Vagina (tissue), 2 donors: Measurements from ENCODE around the gene RFX7. TPM values are rescaled to one million over a fixed set of nuclear protein-coding genes. Genes with fewer than 3 reads are reported as not detected.

Experiments
- DNase-seq, 2 donors: peaks; one replicate each; pipeline ENCODE4 v3.0.0-alpha.2; 2017; ENCODE audit errors: extremely low spot score in 2 of 2
- H3K27ac ChIP-seq: fragments of 200-600 bp; sonication (generic); one replicate; pipeline ENCODE4 v1.5.1; 2019
- H3K27me3 ChIP-seq: fragments of 200-600 bp; sonication (generic); one replicate; pipeline ENCODE4 v1.5.1; 2019
- H3K36me3 ChIP-seq, 2 donors: fragments of 200-600 bp; sonication (generic); one replicate each; pipeline ENCODE4 v1.5.1; 2017 to 2019
- H3K4me1 ChIP-seq: fragments of 200-600 bp; sonication (generic); one replicate; pipeline ENCODE4 v1.5.1; 2019
- H3K4me3 ChIP-seq, 2 donors: fragments of 200-600 bp; sonication (generic); 1 replicate in 1 of 2; 2 replicates in 1 of 2; pipeline ENCODE4 v1.5.1; 2016 to 2019
- H3K9me3 ChIP-seq: fragments of 200-600 bp; sonication (generic); one replicate; pipeline ENCODE4 v1.5.1; 2019
- POLR2A ChIP-seq, 2 donors: fragments of 450-650 bp; IDR thresholded peaks; one replicate each; pipeline ENCODE4 v1.6.1; 2017; ENCODE audit warnings: antibody characterized with exemption in 2 of 2, mild to moderate bottlenecking in 2 of 2, moderate library complexity in 2 of 2
- POLR2AphosphoS5 ChIP-seq, 2 donors: sonication (generic); formaldehyde crosslinking; IDR thresholded peaks; one replicate each; pipeline ENCODE4 v1.9.0; 2017; ENCODE audit warnings: antibody characterized with exemption in 2 of 2, mild to moderate bottlenecking in 2 of 2, low read depth in 1 of 2; ENCODE audit not compliant: insufficient read depth in 1 of 2
- intact Hi-C: fragments of 100-400 bp; cut with DNase I; formaldehyde crosslinking; loops from one replicate; pipeline ENCODE4 v1.15.1; 2023
- total RNA-seq: library from RNA; depleted of rRNA; stranded (reverse); fragments of >200 nt; gene quantifications from one replicate; pipeline ENCODE4 v1.2.3, GENCODE V29; 2016
- TF ChIP-seq, protein P1 (sequence below), 3 experiments: fragments of 450-650 bp in 2 of 3; fragments of 200-600 bp in 1 of 3; sonication (generic) in 1 of 3; IDR thresholded peaks; one replicate each; pipeline ENCODE4 v1.5.1; 2017 to 2019; ENCODE audit warnings: antibody characterized with exemption in 3 of 3, mild to moderate bottlenecking in 2 of 3, moderate library complexity in 2 of 3

The RFX7 gene
- total RNA-seq, 1 donor from 2014 or later: 15.5 TPM

DNA sequence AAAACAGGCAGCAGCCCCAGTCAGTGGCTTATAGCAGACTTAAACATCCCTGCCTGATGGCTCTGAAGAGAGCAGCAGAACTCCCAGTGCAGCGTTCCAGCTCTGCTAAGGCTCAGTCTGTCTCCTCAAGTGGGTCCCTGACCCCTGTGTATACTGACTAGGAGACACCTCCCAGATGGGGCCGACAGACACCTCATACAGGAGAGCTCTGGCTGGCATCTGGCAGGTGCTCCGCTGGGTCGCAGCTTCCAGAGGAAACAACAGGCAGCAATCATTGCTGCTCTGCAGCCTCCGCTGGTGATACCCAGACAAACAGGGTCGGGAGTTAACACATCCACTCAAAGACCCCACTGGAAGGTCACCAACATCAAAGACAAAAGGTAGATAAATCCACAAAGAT, 93.5 kb downstream of the RFX7 start:
- TF ChIP-seq POLR2AphosphoS5 (IDR thresholded peaks at IDR 0.05; ENCODE audit: insufficient read depth in 1 of 2, low read depth in 1 of 2) (no peak), POLR2A (IDR thresholded peaks at IDR 0.05) (no peak)
- TF ChIP-seq, protein P1, sequence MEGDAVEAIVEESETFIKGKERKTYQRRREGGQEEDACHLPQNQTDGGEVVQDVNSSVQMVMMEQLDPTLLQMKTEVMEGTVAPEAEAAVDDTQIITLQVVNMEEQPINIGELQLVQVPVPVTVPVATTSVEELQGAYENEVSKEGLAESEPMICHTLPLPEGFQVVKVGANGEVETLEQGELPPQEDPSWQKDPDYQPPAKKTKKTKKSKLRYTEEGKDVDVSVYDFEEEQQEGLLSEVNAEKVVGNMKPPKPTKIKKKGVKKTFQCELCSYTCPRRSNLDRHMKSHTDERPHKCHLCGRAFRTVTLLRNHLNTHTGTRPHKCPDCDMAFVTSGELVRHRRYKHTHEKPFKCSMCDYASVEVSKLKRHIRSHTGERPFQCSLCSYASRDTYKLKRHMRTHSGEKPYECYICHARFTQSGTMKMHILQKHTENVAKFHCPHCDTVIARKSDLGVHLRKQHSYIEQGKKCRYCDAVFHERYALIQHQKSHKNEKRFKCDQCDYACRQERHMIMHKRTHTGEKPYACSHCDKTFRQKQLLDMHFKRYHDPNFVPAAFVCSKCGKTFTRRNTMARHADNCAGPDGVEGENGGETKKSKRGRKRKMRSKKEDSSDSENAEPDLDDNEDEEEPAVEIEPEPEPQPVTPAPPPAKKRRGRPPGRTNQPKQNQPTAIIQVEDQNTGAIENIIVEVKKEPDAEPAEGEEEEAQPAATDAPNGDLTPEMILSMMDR (IDR thresholded peaks at IDR 0.05): no peak
- Histone ChIP-seq H3K27me3 (no peaks in the 10 kb centered on the region), H3K9me3 (no peaks in the 10 kb centered on the region), H3K27ac (no peak overlapping the region), H3K36me3 (no peaks in the 10 kb centered on the region), H3K4me3 (no peak overlapping the region), H3K4me1 (no peaks in the 10 kb centered on the region)
- no peak for DNase-seq
- intact Hi-C loops: no loop called here

- Histone ChIP-seq H3K4me1 (no peaks in the 10 kb centered on the region), H3K4me3 (no peak overlapping the region), H3K9me3 (no peaks in the 10 kb centered on the region), H3K27me3 (no peaks in the 10 kb centered on the region), H3K36me3 (no peaks in the 10 kb centered on the region), H3K27ac (no peak overlapping the region)
- no peak for DNase-seq
- TF ChIP-seq POLR2AphosphoS5 (IDR thresholded peaks at IDR 0.05; ENCODE audit: insufficient read depth in 1 of 2, low read depth in 1 of 2): no peak
- TF ChIP-seq POLR2A (IDR thresholded peaks at IDR 0.05): no peak
- TF ChIP-seq, protein P1 (IDR thresholded peaks at IDR 0.05): no peak
- intact Hi-C loops: no loop called here
Observed at GRCh38 chr15:56148064-56148463, 95.6 kb downstream of the RFX7 start.

DNA sequence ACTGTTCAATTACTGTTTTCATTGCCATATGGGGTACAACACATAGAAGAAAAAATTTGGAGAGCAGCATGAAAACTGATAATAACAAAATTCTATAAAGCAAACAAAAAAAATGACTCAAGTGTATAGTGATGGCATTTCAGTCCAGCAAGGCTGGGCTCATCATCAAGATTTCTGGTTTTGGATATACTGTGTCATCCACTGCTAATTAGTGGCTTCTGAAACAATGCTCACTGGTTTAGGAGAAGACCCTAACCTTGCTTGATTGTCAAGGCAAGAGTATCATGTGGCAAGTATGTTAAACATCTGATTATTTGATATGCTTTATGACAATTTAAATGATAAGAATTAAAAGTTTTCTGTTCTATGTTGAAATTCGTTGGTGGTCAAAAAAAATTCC, 96.9 kb downstream of the RFX7 start:
- intact Hi-C loops: no loop called here
- no peaks in the 10 kb centered on the region for H3K27me3 ChIP-seq
- H3K4me1 ChIP-seq: no peaks in the 10 kb centered on the region
- peaks cover 0 to 8% of the 10 kb centered on the region in 2 donors for H3K36me3 ChIP-seq
- no peaks in the 10 kb centered on the region for H3K9me3 ChIP-seq
- DNase-seq: no peak
- H3K27ac ChIP-seq: no peak overlapping the region
- TF ChIP-seq, protein P1 (IDR thresholded peaks at IDR 0.05): no peak
- no peak for TF ChIP-seq POLR2AphosphoS5 (IDR thresholded peaks at IDR 0.05; ENCODE audit: insufficient read depth in 1 of 2, low read depth in 1 of 2)
- no peak for TF ChIP-seq POLR2A (IDR thresholded peaks at IDR 0.05)
- no peak overlapping the region for H3K4me3 ChIP-seq

DNA sequence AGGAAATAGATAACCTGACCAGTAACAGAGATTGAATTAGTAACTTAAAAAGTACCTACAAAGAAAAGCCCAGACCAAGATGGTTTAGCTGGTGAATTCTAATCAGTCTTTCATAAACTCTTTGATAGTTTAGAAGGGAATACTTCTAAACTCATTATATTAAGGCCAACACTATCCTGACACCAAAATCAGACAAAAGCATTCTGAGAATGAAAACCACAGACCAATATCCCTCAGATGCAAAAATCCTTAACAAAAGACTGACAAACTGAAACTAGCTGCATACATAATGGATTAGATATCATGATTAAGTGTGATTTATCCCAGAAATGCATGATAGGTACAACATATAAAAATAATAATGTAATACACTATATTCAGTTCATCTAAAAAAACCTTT, 115.6 kb downstream of the RFX7 start:
- intact Hi-C loops: no loop called here
- Histone ChIP-seq H3K27ac (no peak overlapping the region), H3K36me3 (peaks cover 0 to 18% of the 10 kb centered on the region in 2 donors)

GRCh38 chr15:56126409-56126808, 117.3 kb downstream of the RFX7 start:
- no peaks in the 10 kb centered on the region for H3K27me3 ChIP-seq
- H3K4me3 ChIP-seq: no peak overlapping the region
- TF ChIP-seq, protein P1 (IDR thresholded peaks at IDR 0.05): no peak
- TF ChIP-seq POLR2AphosphoS5 (IDR thresholded peaks at IDR 0.05; ENCODE audit: insufficient read depth in 1 of 2, low read depth in 1 of 2): no peak
- TF ChIP-seq POLR2A (IDR thresholded peaks at IDR 0.05): no peak
- DNase-seq: no peak
- H3K27ac ChIP-seq: no peak overlapping the region
- H3K9me3 ChIP-seq: no peaks in the 10 kb centered on the region
- H3K36me3 ChIP-seq: peaks cover 0 to 23% of the 10 kb centered on the region in 2 donors
- intact Hi-C loops: no loop called here
- H3K4me1 ChIP-seq: no peaks in the 10 kb centered on the region

More for the DNA sequence above, 115.6 kb downstream of the RFX7 start:
- H3K27me3 ChIP-seq: no peaks in the 10 kb centered on the region
- no peaks in the 10 kb centered on the region for H3K9me3 ChIP-seq
- TF ChIP-seq POLR2AphosphoS5 (IDR thresholded peaks at IDR 0.05; ENCODE audit: insufficient read depth in 1 of 2, low read depth in 1 of 2) (no peak), POLR2A (IDR thresholded peaks at IDR 0.05) (no peak)
- TF ChIP-seq, protein P1 (IDR thresholded peaks at IDR 0.05): no peak
- H3K4me3 ChIP-seq: no peak overlapping the region
- no peak for DNase-seq
- no peaks in the 10 kb centered on the region for H3K4me1 ChIP-seq
